Measurements from ENCODE around the gene KRTAP10-2. TPM values are rescaled to one million over a fixed set of nuclear protein-coding genes. Genes with fewer than 3 reads are reported as not detected.

Gene KRTAP10-2
- total and polyA plus RNA-seq, 9 of the 15 experiments (the other 6 are each of a cell fraction or from before 2014, with no cell fraction given), result not detected

GRCh38 chr21:44534688-44535087 is 16.6 kb downstream of the KRTAP10-2 start (continued):
- no peak for TF ChIP-seq XRCC4 (IDR thresholded peaks at IDR 0.05; ENCODE audit: extremely low read depth, insufficient read depth, insufficient read length)
- TF ChIP-seq E2F1 (CRISPR knock-in tag; IDR thresholded peaks at IDR 0.05), result no peak

- peak; percentile 90 for ATAC-seq
- in situ Hi-C loops (cut with MboI), result no loop called here
- FAIRE-seq, result no peak
- no peak overlapping the region for H3K4me2 ChIP-seq (ENCODE audit: insufficient read depth, low read length)
- ChIA-PET CTCF (ENCODE audit: low intra/inter-chr PET ratio) (no interaction called here), POLR2A (interaction anchor here (0.5 to 0.6 kb wide), 2 partner anchors 19 to 132 kb away, joined by 3 read pairs; no protein-coding TSS in a partner anchor)
- no peaks in the 10 kb centered on the region for H3K9me1 ChIP-seq (ENCODE audit: control insufficient read depth, insufficient read depth, low read length)
- H3K36me3 ChIP-seq (ENCODE audit: control insufficient read depth, insufficient read depth, low read length), result no peaks in the 10 kb centered on the region
- peaks cover 29 to 58% of the 10 kb centered on the region in 2 experiments for H3K27me3 ChIP-seq (ENCODE audit: control insufficient read depth in 2 of 2, insufficient read depth in 2 of 2, low read length in 2 of 2)
- no TSS peak for BruUV-seq (replicated peaks)
- peak; percentile 18 to 78 (median 78) for DNase-seq (ENCODE audit: extremely low read depth in 1 of 4, low spot score in 3 of 4)
- H3K4me3 ChIP-seq, result no peak overlapping the region
- peaks cover 0 to 21% of the 10 kb centered on the region in 2 experiments; a peak in 2 of 5 replicates for H3K4me1 ChIP-seq (replicated peaks in 1 of 2; ENCODE audit: control insufficient read depth in 2 of 2, insufficient read depth in 2 of 2, low read length in 2 of 2)
- intact Hi-C loops (cut with micrococcal nuclease), result no loop called here
- H3K9ac ChIP-seq (ENCODE audit: insufficient read depth in 1 of 2, low read depth in 2 of 2, low read length in 2 of 2), result no peak overlapping the region
- no peaks in the 10 kb centered on the region; the same call in 1 of the 2 replicates for H3K9me3 ChIP-seq (replicated peaks; ENCODE audit: control insufficient read depth, insufficient read depth, low read depth, low read length)
- no peak overlapping the region for H2AFZ ChIP-seq (ENCODE audit: low read depth, low read length)
- H3K27ac ChIP-seq (ENCODE audit: extremely low read depth, low read depth, low read length), result no peak overlapping the region
- no peaks in the 10 kb centered on the region for H3K79me2 ChIP-seq (ENCODE audit: control insufficient read depth, insufficient read depth, low read length)
- H4K20me1 ChIP-seq (replicated peaks; ENCODE audit: control insufficient read depth, insufficient read depth, low read length), result 0 out of 2 replicates have a peak, but pooled peaks cover 10% of the 10 kb centered on the region
- WGBS (ENCODE audit: insufficient coverage, low coverage, missing lambda C conversion rate), result 40% methylated on average over 13 of the region's 21 CpGs
- peak; percentile 33; the same call in 1 of the 2 replicates for TF ChIP-seq VEZF1 (CRISPR knock-in tag; IDR thresholded peaks at IDR 0.05)
- TF ChIP-seq ZBTB26 (CRISPR knock-in tag; IDR thresholded peaks at IDR 0.05), result no peak
Observed at GRCh38 chr21:44533891-44534627, 17.2 kb downstream of the KRTAP10-2 start.

Data from K562 (cell line).